ENCODE data around the gene PRPF40A. TPM values are rescaled to one million over a fixed set of nuclear protein-coding genes. Genes with fewer than 3 reads are reported as not detected.

Gene PRPF40A
- total and polyA plus RNA-seq, 2 of the 8 experiments (the other 6 are each of a cell fraction or from before 2014, with no cell fraction given), result 85.5 to 176 TPM

DNA sequence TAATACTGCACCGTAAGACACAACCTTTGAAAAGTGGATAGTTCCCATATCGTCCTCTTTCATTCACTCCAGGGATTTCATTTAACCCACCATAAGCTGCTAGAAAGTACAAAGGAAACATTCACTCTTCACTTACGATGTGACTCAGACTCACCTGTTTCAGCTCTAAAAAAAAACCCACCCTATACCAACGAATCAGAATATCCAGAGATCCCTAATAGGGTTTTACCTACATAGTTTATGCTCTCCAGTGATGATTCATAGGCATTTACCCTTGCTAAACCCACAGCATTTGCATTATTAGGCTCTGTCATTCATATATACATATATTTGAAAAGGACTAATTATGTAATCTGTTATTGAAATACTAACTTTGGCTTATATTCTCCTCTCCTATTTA, 60.2 kb downstream of the PRPF40A start (continued):
- TF ChIP-seq ZNF274 (IDR thresholded peaks at IDR 0.05; ENCODE audit: borderline replicate concordance, extremely low read depth, low read length), result no peak

Data from H1 (cell line).